Adipocyte (in vitro differentiated cells): ENCODE measurements around the gene PRKCA.
A peak's percentile ranks its signal among the peaks of the same experiment; 100 is the strongest.
"Not testable (repeated sequence)": the region's sequence is repeated elsewhere in the genome, so short reads cannot be mapped to it uniquely, and the experiment has no call there.

Source experiments
- DNase-seq: peaks from one replicate; pipeline ENCODE4 v3.0.0-alpha.2; 2015; ENCODE audit warnings: low read depth
- H3K27me3 ChIP-seq: replicated peaks from 2 replicates; pipeline ENCODE4 v1.7.0; 2013; ENCODE audit warnings: mild to moderate bottlenecking, low read length, moderate library complexity; ENCODE audit not compliant: control insufficient read depth, insufficient read depth
- H3K36me3 ChIP-seq: 2 replicates; pipeline ENCODE4 v1.7.0; 2013; ENCODE audit warnings: low read length, mild to moderate bottlenecking, moderate library complexity; ENCODE audit not compliant: control insufficient read depth, insufficient read depth, severe bottlenecking
- H3K4me1 ChIP-seq: 2 replicates; pipeline ENCODE4 v1.7.0; 2013; ENCODE audit warnings: mild to moderate bottlenecking, low read length, moderate library complexity; ENCODE audit not compliant: control insufficient read depth, insufficient read depth
- H3K4me3 ChIP-seq: 2 replicates; pipeline ENCODE4 v1.7.0; 2013; ENCODE audit warnings: mild to moderate bottlenecking, low read length, moderate library complexity
- H3K9ac ChIP-seq: 2 replicates; pipeline ENCODE4 v1.7.0; 2013; ENCODE audit warnings: mild to moderate bottlenecking, low read length, moderate library complexity
- H3K9me3 ChIP-seq: 2 replicates; pipeline ENCODE4 v1.7.0; 2013; ENCODE audit warnings: mild to moderate bottlenecking, low read length, moderate library complexity; ENCODE audit not compliant: control insufficient read depth

The PRKCA gene

GRCh38 chr17:66309793-66310192, 7.4 kb downstream of the PRKCA start:
- Histone ChIP-seq H3K9ac (no peak overlapping the region), H3K9me3 (no peaks in the 10 kb centered on the region), H3K36me3 (peaks cover 11% of the 10 kb centered on the region), H3K4me1 (peaks cover 18% of the 10 kb centered on the region), H3K4me3 (no peak overlapping the region), H3K27me3 (no peaks in the 10 kb centered on the region)
- no peak for DNase-seq

- peaks cover 12% of the 10 kb centered on the region for H3K4me1 ChIP-seq
- DNase-seq: no peak
- H3K27me3 ChIP-seq: no peaks in the 10 kb centered on the region
- no peak overlapping the region for H3K4me3 ChIP-seq
- H3K36me3 ChIP-seq: peaks cover 11% of the 10 kb centered on the region
- no peaks in the 10 kb centered on the region for H3K9me3 ChIP-seq
- H3K9ac ChIP-seq: no peak overlapping the region
These were observed 8.2 kb downstream of the PRKCA start for GRCh38 chr17:66310528-66311148.

DNA sequence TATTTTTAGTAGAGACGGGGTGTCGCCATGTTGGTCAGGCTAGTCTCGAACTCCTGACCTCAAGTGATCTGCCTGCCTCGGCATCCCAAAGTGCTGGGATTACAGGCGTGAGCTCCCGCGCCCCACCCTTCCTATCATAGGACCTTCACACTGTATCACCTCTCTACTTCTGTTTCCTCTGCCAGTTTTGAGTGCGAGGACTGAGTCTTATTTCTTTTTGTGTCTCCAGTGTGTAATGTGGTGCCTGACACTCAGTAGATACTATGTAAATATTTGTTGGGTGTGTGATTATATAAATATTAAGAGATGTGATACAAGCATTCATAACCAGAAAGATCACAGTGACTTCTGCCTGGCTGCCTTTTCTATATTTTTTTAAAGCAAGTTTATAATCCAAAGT, 10.5 kb downstream of the PRKCA start:
- no peaks in the 10 kb centered on the region for H3K9me3 ChIP-seq
- H3K4me3 ChIP-seq: no peak overlapping the region
- peaks cover 4% of the 10 kb centered on the region for H3K4me1 ChIP-seq
- H3K36me3 ChIP-seq: peaks cover 3% of the 10 kb centered on the region
- DNase-seq: no peak
- no peaks in the 10 kb centered on the region for H3K27me3 ChIP-seq
- H3K9ac ChIP-seq: no peak overlapping the region

GRCh38 chr17:66313325-66313724, 10.9 kb downstream of the PRKCA start:
- Histone ChIP-seq H3K27me3 (no peaks in the 10 kb centered on the region), H3K4me1 (peaks cover 6% of the 10 kb centered on the region), H3K36me3 (peaks cover 3% of the 10 kb centered on the region), H3K4me3 (no peak overlapping the region), H3K9ac (no peak overlapping the region), H3K9me3 (no peaks in the 10 kb centered on the region)
- no peak for DNase-seq

DNA sequence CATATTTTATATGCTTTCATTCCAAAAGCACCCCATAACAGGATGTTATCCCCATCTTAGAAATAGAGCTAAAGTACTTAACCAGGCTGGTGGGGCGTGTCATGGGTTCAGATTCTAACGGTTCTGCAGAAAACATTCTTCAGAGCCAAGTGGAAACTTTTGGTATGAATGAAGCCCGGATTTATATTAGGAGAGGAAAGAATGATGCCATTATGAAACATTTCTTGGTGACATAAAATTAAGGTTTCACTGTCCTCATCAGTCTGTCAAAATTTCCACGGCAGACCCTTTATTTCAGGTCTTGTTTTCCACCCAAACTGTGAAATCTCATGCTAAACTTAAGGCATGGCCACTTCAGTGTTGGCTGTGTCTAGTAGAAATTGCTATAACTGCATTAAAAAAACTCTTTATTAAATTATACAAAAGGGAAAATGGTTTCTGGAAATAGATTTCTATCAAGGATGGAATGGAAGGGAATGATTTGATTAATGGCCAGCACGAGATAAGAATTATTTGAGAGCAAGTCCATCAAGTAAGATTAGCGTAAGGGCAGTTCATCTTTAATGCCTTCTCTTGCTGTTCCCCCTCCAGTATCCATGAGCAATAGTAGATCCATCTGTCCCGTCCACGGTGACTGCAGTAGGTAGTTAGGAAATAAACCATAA, 11.7 kb downstream of the PRKCA start:
- no peak for DNase-seq
- no peaks in the 10 kb centered on the region for H3K9me3 ChIP-seq
- H3K36me3 ChIP-seq: peaks cover 3% of the 10 kb centered on the region
- no peak overlapping the region for H3K4me3 ChIP-seq
- H3K27me3 ChIP-seq: no peaks in the 10 kb centered on the region
- H3K9ac ChIP-seq: no peak overlapping the region
- peaks cover 6% of the 10 kb centered on the region for H3K4me1 ChIP-seq

GRCh38 chr17:66317629-66318028, 15.2 kb downstream of the PRKCA start:
- Histone ChIP-seq H3K36me3 (no peaks in the 10 kb centered on the region), H3K4me1 (peaks cover 6% of the 10 kb centered on the region), H3K27me3 (no peaks in the 10 kb centered on the region), H3K4me3 (no peak overlapping the region), H3K9ac (no peak overlapping the region), H3K9me3 (peaks cover 7% of the 10 kb centered on the region)
- peak; percentile 35 for DNase-seq

DNA sequence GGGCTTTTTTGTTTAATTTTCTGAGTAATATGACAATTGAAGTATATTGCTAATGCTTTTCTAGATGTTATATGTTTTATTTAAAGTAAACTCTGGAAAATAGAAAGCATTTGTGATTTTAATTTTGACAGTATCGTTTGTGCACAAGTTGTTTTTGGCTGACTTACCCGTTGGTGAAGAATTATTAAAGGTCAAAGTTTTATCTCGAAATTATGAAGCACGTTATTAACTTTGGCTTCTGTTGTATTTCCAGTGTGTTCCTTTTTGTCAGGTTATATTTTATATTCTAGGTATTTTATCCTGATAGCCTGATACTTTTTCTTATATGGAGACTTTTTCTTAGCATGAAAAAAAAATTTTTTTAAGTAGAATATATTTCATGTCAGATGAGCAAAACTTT, 16.8 kb downstream of the PRKCA start:
- peaks cover 7% of the 10 kb centered on the region for H3K9me3 ChIP-seq
- H3K9ac ChIP-seq: no peak overlapping the region
- H3K4me3 ChIP-seq: no peak overlapping the region
- H3K36me3 ChIP-seq: no peaks in the 10 kb centered on the region
- no peak for DNase-seq
- H3K4me1 ChIP-seq: peaks cover 6% of the 10 kb centered on the region
- H3K27me3 ChIP-seq: no peaks in the 10 kb centered on the region

DNA sequence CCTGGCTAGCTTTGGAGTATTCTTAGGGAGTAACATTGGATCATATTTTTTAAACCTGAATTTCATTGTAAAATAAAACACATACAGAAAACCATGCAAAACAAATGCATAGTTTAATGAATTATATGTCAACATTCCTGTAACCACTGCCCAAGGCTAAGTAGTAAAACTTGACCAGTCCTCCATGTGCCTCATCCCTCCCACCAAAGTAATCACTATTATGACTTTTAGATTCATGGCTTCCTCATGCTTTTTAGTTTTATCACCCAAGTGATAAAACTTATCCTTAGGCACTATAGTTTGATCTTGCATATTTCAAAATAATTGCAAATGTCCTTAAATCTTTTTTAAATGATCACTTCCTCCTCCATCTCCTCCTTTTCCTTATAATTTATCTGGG, 20.4 kb downstream of the PRKCA start:
- Histone ChIP-seq H3K4me1 (peaks cover 3% of the 10 kb centered on the region), H3K27me3 (no peaks in the 10 kb centered on the region)

GRCh38 chr17:66324381-66325004, 22.1 kb downstream of the PRKCA start:
- H3K9me3 ChIP-seq, H3K36me3 ChIP-seq, H3K4me1 ChIP-seq, H3K4me3 ChIP-seq, H3K9ac ChIP-seq, H3K27me3 ChIP-seq: not testable (repeated sequence)
- peak; percentile 48 for DNase-seq

More for the DNA sequence above, 20.4 kb downstream of the PRKCA start:
- Histone ChIP-seq H3K9me3 (peaks cover 7% of the 10 kb centered on the region), H3K4me3 (no peak overlapping the region), H3K36me3 (peaks cover 3% of the 10 kb centered on the region), H3K9ac (no peak overlapping the region)
- DNase-seq: no peak

GRCh38 chr17:66326476-66327047, 24.1 kb downstream of the PRKCA start:
- H3K27me3 ChIP-seq: no peaks in the 10 kb centered on the region
- DNase-seq: peak; percentile 81
- no peak overlapping the region for H3K9ac ChIP-seq
- H3K9me3 ChIP-seq: peaks cover 6% of the 10 kb centered on the region
- no peak overlapping the region for H3K4me3 ChIP-seq
- peaks cover 8% of the 10 kb centered on the region for H3K36me3 ChIP-seq
- peaks cover 14% of the 10 kb centered on the region for H3K4me1 ChIP-seq

GRCh38 chr17:66330646-66331037, 28.2 kb downstream of the PRKCA start:
- H3K4me3 ChIP-seq: peak overlapping the region; percentile 3
- no peaks in the 10 kb centered on the region for H3K9me3 ChIP-seq
- H3K4me1 ChIP-seq: peaks cover 16% of the 10 kb centered on the region
- no peak for DNase-seq
- no peaks in the 10 kb centered on the region for H3K27me3 ChIP-seq
- H3K9ac ChIP-seq: no peak overlapping the region
- peaks cover 8% of the 10 kb centered on the region for H3K36me3 ChIP-seq
